ENCODE measurements around the gene OR1C1.

DNA sequence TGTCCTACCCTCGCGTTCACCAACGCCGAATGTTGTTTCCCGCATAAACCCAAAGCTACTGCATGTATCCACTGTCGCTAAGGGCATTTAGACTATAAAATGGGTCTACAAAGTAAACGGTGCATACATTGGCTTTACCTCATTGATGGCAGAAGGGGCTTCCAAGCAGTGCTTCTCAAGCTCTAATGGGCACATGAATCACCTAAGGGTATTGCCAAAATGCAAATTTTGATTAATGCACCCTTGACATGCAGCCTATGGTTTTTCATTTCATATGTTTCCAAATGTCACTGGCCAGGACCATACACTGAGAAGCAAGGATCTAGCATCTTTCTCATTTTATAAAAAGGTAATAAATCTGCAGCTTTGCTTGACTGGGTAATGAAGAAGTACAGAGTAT lies 46.6 kb downstream of the OR1C1 start:
- TF ChIP-seq, protein P1, sequence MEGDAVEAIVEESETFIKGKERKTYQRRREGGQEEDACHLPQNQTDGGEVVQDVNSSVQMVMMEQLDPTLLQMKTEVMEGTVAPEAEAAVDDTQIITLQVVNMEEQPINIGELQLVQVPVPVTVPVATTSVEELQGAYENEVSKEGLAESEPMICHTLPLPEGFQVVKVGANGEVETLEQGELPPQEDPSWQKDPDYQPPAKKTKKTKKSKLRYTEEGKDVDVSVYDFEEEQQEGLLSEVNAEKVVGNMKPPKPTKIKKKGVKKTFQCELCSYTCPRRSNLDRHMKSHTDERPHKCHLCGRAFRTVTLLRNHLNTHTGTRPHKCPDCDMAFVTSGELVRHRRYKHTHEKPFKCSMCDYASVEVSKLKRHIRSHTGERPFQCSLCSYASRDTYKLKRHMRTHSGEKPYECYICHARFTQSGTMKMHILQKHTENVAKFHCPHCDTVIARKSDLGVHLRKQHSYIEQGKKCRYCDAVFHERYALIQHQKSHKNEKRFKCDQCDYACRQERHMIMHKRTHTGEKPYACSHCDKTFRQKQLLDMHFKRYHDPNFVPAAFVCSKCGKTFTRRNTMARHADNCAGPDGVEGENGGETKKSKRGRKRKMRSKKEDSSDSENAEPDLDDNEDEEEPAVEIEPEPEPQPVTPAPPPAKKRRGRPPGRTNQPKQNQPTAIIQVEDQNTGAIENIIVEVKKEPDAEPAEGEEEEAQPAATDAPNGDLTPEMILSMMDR (IDR thresholded peaks at IDR 0.05; ENCODE audit: insufficient read depth, low read length), result no peak
- TF ChIP-seq POLR2AphosphoS5 (IDR thresholded peaks at IDR 0.05; ENCODE audit: low read depth) (no peak), GABPA (IDR thresholded peaks at IDR 0.05; ENCODE audit: low read depth) (no peak), SPI1 (IDR thresholded peaks at IDR 0.05; ENCODE audit: borderline replicate concordance, low read depth) (no peak)
- TF ChIP-seq, protein P2, sequence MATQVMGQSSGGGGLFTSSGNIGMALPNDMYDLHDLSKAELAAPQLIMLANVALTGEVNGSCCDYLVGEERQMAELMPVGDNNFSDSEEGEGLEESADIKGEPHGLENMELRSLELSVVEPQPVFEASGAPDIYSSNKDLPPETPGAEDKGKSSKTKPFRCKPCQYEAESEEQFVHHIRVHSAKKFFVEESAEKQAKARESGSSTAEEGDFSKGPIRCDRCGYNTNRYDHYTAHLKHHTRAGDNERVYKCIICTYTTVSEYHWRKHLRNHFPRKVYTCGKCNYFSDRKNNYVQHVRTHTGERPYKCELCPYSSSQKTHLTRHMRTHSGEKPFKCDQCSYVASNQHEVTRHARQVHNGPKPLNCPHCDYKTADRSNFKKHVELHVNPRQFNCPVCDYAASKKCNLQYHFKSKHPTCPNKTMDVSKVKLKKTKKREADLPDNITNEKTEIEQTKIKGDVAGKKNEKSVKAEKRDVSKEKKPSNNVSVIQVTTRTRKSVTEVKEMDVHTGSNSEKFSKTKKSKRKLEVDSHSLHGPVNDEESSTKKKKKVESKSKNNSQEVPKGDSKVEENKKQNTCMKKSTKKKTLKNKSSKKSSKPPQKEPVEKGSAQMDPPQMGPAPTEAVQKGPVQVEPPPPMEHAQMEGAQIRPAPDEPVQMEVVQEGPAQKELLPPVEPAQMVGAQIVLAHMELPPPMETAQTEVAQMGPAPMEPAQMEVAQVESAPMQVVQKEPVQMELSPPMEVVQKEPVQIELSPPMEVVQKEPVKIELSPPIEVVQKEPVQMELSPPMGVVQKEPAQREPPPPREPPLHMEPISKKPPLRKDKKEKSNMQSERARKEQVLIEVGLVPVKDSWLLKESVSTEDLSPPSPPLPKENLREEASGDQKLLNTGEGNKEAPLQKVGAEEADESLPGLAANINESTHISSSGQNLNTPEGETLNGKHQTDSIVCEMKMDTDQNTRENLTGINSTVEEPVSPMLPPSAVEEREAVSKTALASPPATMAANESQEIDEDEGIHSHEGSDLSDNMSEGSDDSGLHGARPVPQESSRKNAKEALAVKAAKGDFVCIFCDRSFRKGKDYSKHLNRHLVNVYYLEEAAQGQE (IDR thresholded peaks at IDR 0.05; ENCODE audit: insufficient replicate concordance, low read depth), result no peak

Measured in HL-60 (cell line).